H9 (cell line): ENCODE data around the gene SCTR. TPM values are rescaled to one million over a fixed set of nuclear protein-coding genes. Genes with fewer than 3 reads are reported as not detected.
A peak's percentile ranks its signal among the peaks of the same experiment; 100 is the strongest.

ENCODE experiments used
- DNase-seq: peaks from one replicate; pipeline ENCODE4 v3.0.0-alpha.2; 2017
- H2AFZ ChIP-seq: one replicate; pipeline ENCODE4 v1.6.1; 2013; ENCODE audit warnings: mild to moderate bottlenecking, low read length, control low read depth, moderate library complexity
- H2AK5ac ChIP-seq: 2 replicates; pipeline ENCODE4 v1.6.1; 2013; ENCODE audit warnings: low read length, control low read depth, mixed read lengths; ENCODE audit not compliant: insufficient read length
- H2BK120ac ChIP-seq: one replicate; pipeline ENCODE4 v1.6.1; 2013; ENCODE audit warnings: low read depth, mild to moderate bottlenecking, low read length, control low read depth, inconsistent platforms; ENCODE audit not compliant: poor library complexity, severe bottlenecking
- H2BK12ac ChIP-seq: 2 replicates; pipeline ENCODE4 v1.6.1; 2013; ENCODE audit warnings: low read length, control low read depth, mixed read lengths, low read depth; ENCODE audit not compliant: insufficient read length
- H2BK15ac ChIP-seq: 2 replicates; pipeline ENCODE4 v1.6.1; 2013; ENCODE audit warnings: low read depth, low read length, control low read depth
- H2BK20ac ChIP-seq: one replicate; pipeline ENCODE4 v1.6.1; 2013; ENCODE audit warnings: low read depth, mild to moderate bottlenecking, low read length, control low read depth, inconsistent platforms; ENCODE audit not compliant: poor library complexity, severe bottlenecking
- H2BK5ac ChIP-seq: 2 replicates; pipeline ENCODE4 v1.6.1; 2013; ENCODE audit warnings: low read length, control low read depth, mixed read lengths; ENCODE audit not compliant: insufficient read length
- H3K14ac ChIP-seq: 2 replicates; pipeline ENCODE4 v1.6.1; 2013; ENCODE audit warnings: low read length, control low read depth; ENCODE audit not compliant: insufficient read depth
- H3K18ac ChIP-seq: 2 replicates; pipeline ENCODE4 v1.6.1; 2013; ENCODE audit warnings: low read depth, mild to moderate bottlenecking, mixed read lengths, low read length, control low read depth; ENCODE audit not compliant: insufficient read length
- H3K23ac ChIP-seq: 2 replicates; pipeline ENCODE4 v1.6.1; 2013; ENCODE audit warnings: low read length, control low read depth, mixed read lengths, low read depth; ENCODE audit not compliant: insufficient read length
- H3K23me2 ChIP-seq: 2 replicates; pipeline ENCODE4 v1.6.1; 2013; ENCODE audit warnings: low read depth, mild to moderate bottlenecking, mixed read lengths, low read length, control low read depth; ENCODE audit not compliant: insufficient read length, poor library complexity, severe bottlenecking
- H3K27ac ChIP-seq: 2 replicates; pipeline ENCODE4 v1.5.1; 2013; ENCODE audit warnings: low read length, control low read depth, mixed read lengths, low read depth; ENCODE audit not compliant: insufficient read length
- H3K27me3 ChIP-seq: 2 replicates; pipeline ENCODE4 v1.6.1; 2013; ENCODE audit warnings: low read length, control low read depth, inconsistent platforms; ENCODE audit not compliant: insufficient read depth
- H3K4ac ChIP-seq: 2 replicates; pipeline ENCODE4 v1.6.1; 2013; ENCODE audit warnings: low read depth, mild to moderate bottlenecking, control low read depth, inconsistent platforms, low read length, moderate library complexity
- H3K4me1 ChIP-seq: 2 replicates; pipeline ENCODE4 v1.6.1; 2013; ENCODE audit warnings: low read length, control low read depth, inconsistent platforms; ENCODE audit not compliant: insufficient read depth
- H3K4me2 ChIP-seq: 2 replicates; pipeline ENCODE4 v1.6.1; 2013; ENCODE audit warnings: low read length, control low read depth, mixed read lengths; ENCODE audit not compliant: insufficient read length, insufficient read depth
- H3K56ac ChIP-seq: 2 replicates; pipeline ENCODE4 v1.6.1; 2013; ENCODE audit warnings: low read depth, mild to moderate bottlenecking, mixed read lengths, low read length, control low read depth; ENCODE audit not compliant: insufficient read length
- H3K79me1 ChIP-seq: 2 replicates; pipeline ENCODE4 v1.6.1; 2013; ENCODE audit warnings: low read depth, mild to moderate bottlenecking, moderate library complexity, low read length, control low read depth, inconsistent platforms; ENCODE audit not compliant: insufficient read depth, poor library complexity, severe bottlenecking
- H3K79me2 ChIP-seq: 2 replicates; pipeline ENCODE4 v1.6.1; 2013; ENCODE audit warnings: low read length, control low read depth, inconsistent platforms; ENCODE audit not compliant: insufficient read depth
- H3K9ac ChIP-seq: 2 replicates; pipeline ENCODE4 v1.6.1; 2013; ENCODE audit warnings: low read length, control low read depth, mixed read lengths; ENCODE audit not compliant: insufficient read length; ENCODE audit errors: extremely low read depth
- H3K9me3 ChIP-seq: one replicate; pipeline ENCODE4 v1.6.1; 2013; ENCODE audit warnings: low read depth, low read length, inconsistent platforms; ENCODE audit not compliant: control insufficient read depth
- H3T11ph ChIP-seq: one replicate; pipeline ENCODE4 v1.6.1; 2013; ENCODE audit warnings: mild to moderate bottlenecking, low read length, control low read depth, inconsistent platforms
- H4K20me1 ChIP-seq: one replicate; pipeline ENCODE4 v1.6.1; 2013; ENCODE audit not compliant: control insufficient read depth, insufficient read length, insufficient read depth
- H4K5ac ChIP-seq: 2 replicates; pipeline ENCODE4 v1.6.1; 2013; ENCODE audit warnings: low read depth, mild to moderate bottlenecking, mixed read lengths, low read length, control low read depth; ENCODE audit not compliant: insufficient read length
- H4K8ac ChIP-seq: replicated peaks from 2 replicates; pipeline ENCODE4 v1.6.1; 2013; ENCODE audit warnings: low read length, control low read depth, mixed read lengths, low read depth; ENCODE audit not compliant: insufficient read length
- H4K91ac ChIP-seq: 2 replicates; pipeline ENCODE4 v1.6.1; 2013; ENCODE audit warnings: low read depth, mild to moderate bottlenecking, moderate library complexity, mixed read lengths, low read length, control low read depth; ENCODE audit not compliant: insufficient read length
- H3K27ac Mint-ChIP-seq, 3 experiments: 2 replicates in 2 of 3; 3 replicates in 1 of 3; pipeline ENCODE4 v1.8.0; 2020 to 2021; ENCODE audit warnings: mixed read lengths in 3 of 3, mild to moderate bottlenecking in 1 of 3, moderate library complexity in 1 of 3
- H3K27me3 Mint-ChIP-seq: 2 replicates; pipeline ENCODE4 v1.8.0; 2021; ENCODE audit warnings: low read depth, mild to moderate bottlenecking, moderate library complexity, mixed read lengths
- H3K36me3 Mint-ChIP-seq, 3 experiments: 2 replicates in 2 of 3; 3 replicates in 1 of 3; pipeline ENCODE4 v1.8.0; 2020 to 2021; ENCODE audit warnings: low read depth in 3 of 3, mixed read lengths in 3 of 3; ENCODE audit not compliant: insufficient read depth in 1 of 3
- H3K4me1 Mint-ChIP-seq, 2 experiments: 2 replicates each; pipeline ENCODE4 v1.8.0; 2020; ENCODE audit warnings: mixed read lengths in 2 of 2
- H3K4me3 Mint-ChIP-seq, 2 experiments: 2 replicates in 1 of 2; 3 replicates in 1 of 2; pipeline ENCODE4 v1.8.0; 2020 to 2021; ENCODE audit warnings: mild to moderate bottlenecking in 2 of 2, mixed read lengths in 2 of 2, moderate library complexity in 1 of 2
- H3K9me3 Mint-ChIP-seq, 2 experiments: 2 replicates in 1 of 2; 3 replicates in 1 of 2; pipeline ENCODE4 v1.8.0; 2020; ENCODE audit warnings: mild to moderate bottlenecking in 2 of 2, mixed read lengths in 2 of 2, moderate library complexity in 1 of 2
- WGBS: extraction: QIAGEN DNeasy Blood & Tissue Kit; methylation state at CpG from one replicate; pipeline ENCODE4 v1.1.7; 2013; ENCODE audit warnings: missing lambda C conversion rate, low lambda C conversion rate, mixed read lengths; ENCODE audit not compliant: insufficient read length; ENCODE audit errors: extremely low coverage; 5-methylcytosine and 5-hydroxymethylcytosine counted together
- total RNA-seq: library from RNA; stranded (reverse); gene quantifications from 2 replicates; pipeline ENCODE4 v1.2.1, GENCODE V29; 2021
- TF ChIP-seq, protein P1 (sequence below): fragments of 200-600 bp; sonication (generic); conservative IDR thresholded peaks from 3 replicates; pipeline ENCODE4 v1.8.0; 2021; ENCODE audit warnings: antibody characterized with exemption, mild to moderate bottlenecking

The SCTR gene
- total RNA-seq, 1 experiment from 2014 or later, result not detected

DNA sequence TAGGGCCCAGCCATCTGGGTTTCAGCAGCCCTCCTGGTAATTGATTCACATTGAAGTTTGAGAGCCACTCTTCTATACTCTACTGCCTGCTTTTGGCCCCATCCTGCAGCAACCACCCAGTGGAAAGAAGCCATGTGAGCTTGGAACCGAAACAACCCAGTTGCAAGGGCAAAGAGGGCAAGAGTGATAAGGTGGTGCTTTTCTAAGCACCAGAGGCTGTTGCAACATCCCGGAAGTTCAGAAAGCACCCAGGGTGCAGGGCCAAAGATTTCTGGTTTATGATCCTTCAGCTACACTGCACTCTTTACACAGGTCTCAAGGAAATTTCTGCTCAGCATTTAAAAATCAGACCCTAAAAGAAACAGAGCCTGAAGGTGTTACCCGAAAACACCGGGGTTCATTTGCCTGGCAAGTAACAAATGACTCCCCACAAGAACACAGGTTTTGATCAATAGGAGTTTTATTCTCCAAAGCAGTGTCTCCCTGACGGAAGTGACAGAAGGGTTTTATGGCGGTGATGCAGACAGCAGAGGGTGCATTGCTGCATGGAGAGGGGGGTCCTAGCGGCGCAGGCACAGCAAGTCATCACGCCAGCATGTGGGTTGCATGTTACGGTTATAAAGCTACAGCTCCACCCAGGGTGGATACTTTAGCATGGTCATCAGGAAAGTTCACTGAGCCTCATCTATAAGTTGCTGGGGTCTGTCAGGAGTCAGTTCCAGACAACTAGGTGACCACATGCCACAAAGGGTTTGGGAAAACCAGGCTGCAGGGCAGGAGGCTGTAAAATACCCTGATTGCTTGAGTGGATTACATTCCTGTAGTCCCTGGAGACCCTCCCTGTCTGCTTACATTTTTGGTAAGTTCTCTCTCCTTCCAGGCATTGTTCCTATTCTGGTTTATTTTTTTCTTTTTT, 121.4 kb downstream of the SCTR start:
- no peaks in the 10 kb centered on the region for H4K20me1 ChIP-seq
- WGBS, result no CpG with 5 or more reads among the region's 10 CpGs
- peaks cover 2% of the 10 kb centered on the region for H3K27me3 Mint-ChIP-seq
- H3K18ac ChIP-seq, result no peak overlapping the region
- no peaks in the 10 kb centered on the region for H3K79me2 ChIP-seq
- no peak overlapping the region for H4K8ac ChIP-seq
- no peaks in the 10 kb centered on the region; a peak in 1 of 5 replicates for H3K9me3 Mint-ChIP-seq
- H3T11ph ChIP-seq, result no peak overlapping the region
- no peaks in the 10 kb centered on the region; a peak in 1 of 7 replicates for H3K36me3 Mint-ChIP-seq
- no peaks in the 10 kb centered on the region for H3K23me2 ChIP-seq
- H3K4me1 Mint-ChIP-seq, result peaks cover 8 to 10% of the 10 kb centered on the region in 2 experiments
- H2AK5ac ChIP-seq, result no peak overlapping the region
- no peaks in the 10 kb centered on the region for H3K4me1 ChIP-seq
- no peak overlapping the region for H3K27ac ChIP-seq
- H3K4ac ChIP-seq, result no peak overlapping the region
- DNase-seq, result no peak
- no peak overlapping the region for H2BK120ac ChIP-seq
- H3K79me1 ChIP-seq, result no peaks in the 10 kb centered on the region
- no peaks in the 10 kb centered on the region for H3K27me3 ChIP-seq
- H3K4me3 Mint-ChIP-seq, result no peak overlapping the region
- H4K5ac ChIP-seq, result no peak overlapping the region
- H2BK5ac ChIP-seq, result no peak overlapping the region
- H3K14ac ChIP-seq, result no peak overlapping the region
- TF ChIP-seq, protein P1, sequence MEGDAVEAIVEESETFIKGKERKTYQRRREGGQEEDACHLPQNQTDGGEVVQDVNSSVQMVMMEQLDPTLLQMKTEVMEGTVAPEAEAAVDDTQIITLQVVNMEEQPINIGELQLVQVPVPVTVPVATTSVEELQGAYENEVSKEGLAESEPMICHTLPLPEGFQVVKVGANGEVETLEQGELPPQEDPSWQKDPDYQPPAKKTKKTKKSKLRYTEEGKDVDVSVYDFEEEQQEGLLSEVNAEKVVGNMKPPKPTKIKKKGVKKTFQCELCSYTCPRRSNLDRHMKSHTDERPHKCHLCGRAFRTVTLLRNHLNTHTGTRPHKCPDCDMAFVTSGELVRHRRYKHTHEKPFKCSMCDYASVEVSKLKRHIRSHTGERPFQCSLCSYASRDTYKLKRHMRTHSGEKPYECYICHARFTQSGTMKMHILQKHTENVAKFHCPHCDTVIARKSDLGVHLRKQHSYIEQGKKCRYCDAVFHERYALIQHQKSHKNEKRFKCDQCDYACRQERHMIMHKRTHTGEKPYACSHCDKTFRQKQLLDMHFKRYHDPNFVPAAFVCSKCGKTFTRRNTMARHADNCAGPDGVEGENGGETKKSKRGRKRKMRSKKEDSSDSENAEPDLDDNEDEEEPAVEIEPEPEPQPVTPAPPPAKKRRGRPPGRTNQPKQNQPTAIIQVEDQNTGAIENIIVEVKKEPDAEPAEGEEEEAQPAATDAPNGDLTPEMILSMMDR, result no peak
- H2BK15ac ChIP-seq, result no peak overlapping the region
- no peak overlapping the region for H2BK12ac ChIP-seq
- peak overlapping the region in 1 of 3 experiments; percentile 40; a peak in 2 of 7 replicates for H3K27ac Mint-ChIP-seq
- H3K56ac ChIP-seq, result no peak overlapping the region
- no peak overlapping the region for H2AFZ ChIP-seq
- no peak overlapping the region for H4K91ac ChIP-seq
- H3K23ac ChIP-seq, result no peak overlapping the region
- no peaks in the 10 kb centered on the region for H3K9me3 ChIP-seq
- H3K4me2 ChIP-seq, result no peak overlapping the region
- no peak overlapping the region for H3K9ac ChIP-seq
- no peak overlapping the region for H2BK20ac ChIP-seq
